Activated CD4-positive, alpha-beta T cell treated with anti-CD3 and anti-CD28 coated beads for 4 hours (primary cell): Measurements from ENCODE around the gene RUBCNL.

Experiments used
- DNase-seq, 2 donors: peaks; one replicate each; pipeline ENCODE4 v3.0.0-alpha.2; 2020

The RUBCNL gene

GRCh38 chr13:46339035-46339666 lies 47.9 kb downstream of the RUBCNL start:
- no peak for DNase-seq

GRCh38 chr13:46337700-46338099 lies 49.4 kb downstream of the RUBCNL start:
- DNase-seq: no peak

GRCh38 chr13:46334035-46334822 lies 52.8 kb downstream of the RUBCNL start:
- DNase-seq: no peak

- no peak for DNase-seq
These were observed 54.3 kb downstream of the RUBCNL start for GRCh38 chr13:46332772-46333171.

- DNase-seq: no peak
These were observed 57.4 kb downstream of the RUBCNL start for GRCh38 chr13:46329624-46330023.

- DNase-seq: no peak
These were observed 59.8 kb downstream of the RUBCNL start for GRCh38 chr13:46327246-46327645.

GRCh38 chr13:46324976-46325375 lies 62.1 kb downstream of the RUBCNL start:
- no peak for DNase-seq

GRCh38 chr13:46321494-46322225 lies 65.4 kb downstream of the RUBCNL start:
- DNase-seq: peak; percentile 60 to 75

GRCh38 chr13:46320821-46321220 lies 66.2 kb downstream of the RUBCNL start:
- no peak for DNase-seq

- no peak for DNase-seq
These were observed 66.6 kb downstream of the RUBCNL start for GRCh38 chr13:46320406-46320805.

GRCh38 chr13:46318986-46319385 lies 68.1 kb downstream of the RUBCNL start:
- DNase-seq: no peak

GRCh38 chr13:46317120-46317519 lies 69.9 kb downstream of the RUBCNL start:
- DNase-seq: no peak

GRCh38 chr13:46315491-46316075 lies 71.5 kb downstream of the RUBCNL start:
- DNase-seq: no peak

- DNase-seq: no peak
These were observed 72.0 kb downstream of the RUBCNL start for GRCh38 chr13:46315036-46315435.

GRCh38 chr13:46314587-46314986 lies 72.5 kb downstream of the RUBCNL start:
- DNase-seq: no peak

- no peak for DNase-seq
These were observed 73.4 kb downstream of the RUBCNL start for GRCh38 chr13:46313432-46314257.

- no peak for DNase-seq
These were observed 74.0 kb downstream of the RUBCNL start for GRCh38 chr13:46313024-46313423.

- no peak for DNase-seq
These were observed 75.8 kb downstream of the RUBCNL start for GRCh38 chr13:46311217-46311616.

GRCh38 chr13:46310066-46310465 lies 77.0 kb downstream of the RUBCNL start:
- DNase-seq: no peak

- DNase-seq: no peak
These were observed 79.5 kb downstream of the RUBCNL start for GRCh38 chr13:46307554-46307953.

- DNase-seq: no peak
These were observed 82.5 kb downstream of the RUBCNL start for GRCh38 chr13:46304546-46304945.

- no peak for DNase-seq
These were observed 83.2 kb downstream of the RUBCNL start for GRCh38 chr13:46303742-46304385.
